ENCODE results near the gene ARHGAP28.

DNA sequence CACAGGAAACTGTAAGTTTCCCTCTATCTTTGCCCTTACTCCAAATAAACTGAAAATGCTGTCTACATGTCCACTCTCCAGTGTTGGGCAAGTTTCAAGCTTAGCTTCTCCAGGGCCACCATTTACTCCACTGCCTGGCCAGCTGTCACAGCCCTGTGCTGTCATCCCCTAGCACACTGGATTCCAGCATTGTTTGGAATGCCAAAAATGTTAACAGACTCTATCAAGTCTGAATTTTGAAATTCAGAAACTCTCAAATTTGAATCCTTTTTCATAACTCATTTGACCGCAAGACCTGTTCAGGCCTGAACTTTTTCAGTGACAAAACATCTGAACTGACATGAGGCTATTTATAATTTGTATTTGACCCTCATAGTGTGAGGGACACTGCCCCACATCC lies 5.2 kb upstream of the ARHGAP28 start:
- TF ChIP-seq POLR2AphosphoS5 (IDR thresholded peaks at IDR 0.05) = no peak
- TF ChIP-seq, protein P1, sequence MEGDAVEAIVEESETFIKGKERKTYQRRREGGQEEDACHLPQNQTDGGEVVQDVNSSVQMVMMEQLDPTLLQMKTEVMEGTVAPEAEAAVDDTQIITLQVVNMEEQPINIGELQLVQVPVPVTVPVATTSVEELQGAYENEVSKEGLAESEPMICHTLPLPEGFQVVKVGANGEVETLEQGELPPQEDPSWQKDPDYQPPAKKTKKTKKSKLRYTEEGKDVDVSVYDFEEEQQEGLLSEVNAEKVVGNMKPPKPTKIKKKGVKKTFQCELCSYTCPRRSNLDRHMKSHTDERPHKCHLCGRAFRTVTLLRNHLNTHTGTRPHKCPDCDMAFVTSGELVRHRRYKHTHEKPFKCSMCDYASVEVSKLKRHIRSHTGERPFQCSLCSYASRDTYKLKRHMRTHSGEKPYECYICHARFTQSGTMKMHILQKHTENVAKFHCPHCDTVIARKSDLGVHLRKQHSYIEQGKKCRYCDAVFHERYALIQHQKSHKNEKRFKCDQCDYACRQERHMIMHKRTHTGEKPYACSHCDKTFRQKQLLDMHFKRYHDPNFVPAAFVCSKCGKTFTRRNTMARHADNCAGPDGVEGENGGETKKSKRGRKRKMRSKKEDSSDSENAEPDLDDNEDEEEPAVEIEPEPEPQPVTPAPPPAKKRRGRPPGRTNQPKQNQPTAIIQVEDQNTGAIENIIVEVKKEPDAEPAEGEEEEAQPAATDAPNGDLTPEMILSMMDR (IDR thresholded peaks at IDR 0.05) = no peak
- TF ChIP-seq POLR2A (IDR thresholded peaks at IDR 0.05; ENCODE audit: low read depth) = no peak
- TF ChIP-seq EP300 (IDR thresholded peaks at IDR 0.05) = no peak
